ENCODE data around the gene NCMAP.

The NCMAP gene

DNA sequence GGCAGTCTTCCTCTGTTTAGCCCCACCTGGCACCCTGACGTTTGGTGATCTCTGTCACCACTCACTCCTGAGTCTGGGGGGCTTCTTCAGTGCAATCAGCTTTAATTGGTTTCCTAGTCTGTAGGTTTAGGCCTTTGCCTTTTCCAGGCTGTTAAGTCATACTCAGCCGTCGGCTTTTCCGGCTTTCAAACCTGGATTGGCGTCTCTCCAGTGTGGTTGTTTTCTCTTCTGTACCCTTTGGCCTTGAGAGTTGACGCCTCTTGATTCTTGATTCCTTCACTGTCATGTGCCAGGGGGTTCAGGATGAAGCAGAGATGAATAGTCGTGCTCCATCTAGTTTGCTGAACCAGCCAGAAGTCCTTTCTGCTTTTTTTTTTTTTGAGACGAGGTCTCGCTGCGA lies 24.9 kb downstream of the NCMAP start:
- TF ChIP-seq GATA2 (IDR thresholded peaks at IDR 0.05; ENCODE audit: low read depth, low read length) (no peak), GATA3 (IDR thresholded peaks at IDR 0.05; ENCODE audit: low read depth, low read length) (no peak)

- TF ChIP-seq GATA3 (IDR thresholded peaks at IDR 0.05; ENCODE audit: low read depth, low read length) (no peak), GATA2 (IDR thresholded peaks at IDR 0.05; ENCODE audit: low read depth, low read length) (no peak)
Observed at GRCh38 chr1:24584171-24584647, 28.3 kb downstream of the NCMAP start.

GRCh38 chr1:24586119-24586518 lies 30.2 kb downstream of the NCMAP start:
- TF ChIP-seq GATA3 (IDR thresholded peaks at IDR 0.05; ENCODE audit: low read depth, low read length) (no peak), GATA2 (IDR thresholded peaks at IDR 0.05; ENCODE audit: low read depth, low read length) (no peak)

GRCh38 chr1:24586970-24587820 lies 31.3 kb downstream of the NCMAP start:
- TF ChIP-seq GATA3 (IDR thresholded peaks at IDR 0.05; ENCODE audit: low read depth, low read length) (no peak), GATA2 (IDR thresholded peaks at IDR 0.05; ENCODE audit: low read depth, low read length) (no peak)

DNA sequence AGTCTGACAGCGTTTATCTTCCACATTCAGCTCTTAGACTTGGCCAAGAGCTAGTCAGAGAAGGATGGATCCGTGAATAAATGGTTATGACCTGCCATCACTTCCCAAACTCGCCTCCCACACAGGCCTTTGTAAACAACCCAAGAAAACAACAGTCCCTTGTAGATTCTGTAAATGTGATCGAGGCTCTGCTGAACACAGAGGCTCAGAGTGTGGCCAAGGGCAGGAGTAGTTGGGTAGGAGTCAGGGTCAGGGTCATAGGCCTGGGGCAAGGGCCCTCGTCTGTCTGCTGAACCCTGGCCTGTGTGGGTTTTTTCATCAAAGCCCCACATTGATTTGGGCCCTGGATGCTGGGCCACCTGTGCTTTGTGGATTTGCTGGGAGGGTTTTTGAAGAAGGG lies 32.7 kb downstream of the NCMAP start:
- TF ChIP-seq GATA2 (IDR thresholded peaks at IDR 0.05; ENCODE audit: low read depth, low read length) (no peak), GATA3 (IDR thresholded peaks at IDR 0.05; ENCODE audit: low read depth, low read length) (no peak)

DNA sequence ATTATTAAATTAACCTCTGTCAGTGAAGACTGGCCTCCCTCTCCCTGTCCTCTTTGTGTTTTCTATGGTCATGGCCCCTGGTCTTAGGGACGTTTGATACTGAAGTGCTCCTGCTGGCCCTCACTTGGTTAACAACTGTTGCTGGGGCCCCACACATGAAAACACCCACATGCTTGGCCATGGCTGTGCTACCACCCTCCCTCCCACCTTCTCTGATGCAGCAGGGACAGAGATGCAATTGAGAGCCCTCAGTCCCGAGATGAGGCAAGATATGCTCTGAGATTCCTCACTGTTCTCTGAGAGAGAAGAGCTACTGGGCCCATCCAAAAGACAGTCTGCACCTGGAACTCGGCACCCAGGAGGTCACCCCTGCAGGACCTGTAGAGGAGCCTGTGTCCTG lies 33.3 kb downstream of the NCMAP start:
- TF ChIP-seq GATA3 (IDR thresholded peaks at IDR 0.05; ENCODE audit: low read depth, low read length), result no peak
- no peak for TF ChIP-seq GATA2 (IDR thresholded peaks at IDR 0.05; ENCODE audit: low read depth, low read length)

GRCh38 chr1:24591781-24592180 lies 35.9 kb downstream of the NCMAP start:
- TF ChIP-seq GATA3 (IDR thresholded peaks at IDR 0.05; ENCODE audit: low read depth, low read length), result no peak
- no peak for TF ChIP-seq GATA2 (IDR thresholded peaks at IDR 0.05; ENCODE audit: low read depth, low read length)

GRCh38 chr1:24594328-24594598 lies 38.4 kb downstream of the NCMAP start:
- no peak for TF ChIP-seq GATA3 (IDR thresholded peaks at IDR 0.05; ENCODE audit: low read depth, low read length)
- no peak for TF ChIP-seq GATA2 (IDR thresholded peaks at IDR 0.05; ENCODE audit: low read depth, low read length)

DNA sequence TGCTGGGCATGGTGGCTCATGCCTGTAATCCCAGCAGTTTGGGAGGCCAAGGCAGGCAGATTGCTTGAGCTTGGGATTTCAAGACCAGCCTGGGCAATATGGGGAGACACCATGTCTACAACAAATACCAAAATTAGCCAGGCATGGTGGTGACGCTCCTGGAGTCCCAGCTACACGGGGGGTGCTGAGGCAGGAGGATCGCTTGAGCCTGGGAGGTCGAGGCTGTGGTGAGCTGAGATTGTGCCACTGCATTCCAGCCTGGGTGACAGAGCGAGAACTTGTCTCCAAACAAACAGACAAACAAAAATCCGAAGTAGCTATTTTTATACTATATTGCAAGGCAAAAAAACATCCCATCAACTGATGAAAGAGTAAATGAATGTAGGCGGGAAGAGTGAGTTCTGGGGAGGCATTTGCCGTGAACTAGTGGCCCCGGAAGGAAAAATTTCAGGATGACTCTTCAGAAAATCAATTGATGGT lies 40.6 kb downstream of the NCMAP start:
- TF ChIP-seq GATA2 (IDR thresholded peaks at IDR 0.05; ENCODE audit: low read depth, low read length) (no peak), GATA3 (IDR thresholded peaks at IDR 0.05; ENCODE audit: low read depth, low read length) (no peak)

GRCh38 chr1:24599265-24599664 lies 43.4 kb downstream of the NCMAP start:
- no peak for TF ChIP-seq GATA2 (IDR thresholded peaks at IDR 0.05; ENCODE audit: low read depth, low read length)
- no peak for TF ChIP-seq GATA3 (IDR thresholded peaks at IDR 0.05; ENCODE audit: low read depth, low read length)

DNA sequence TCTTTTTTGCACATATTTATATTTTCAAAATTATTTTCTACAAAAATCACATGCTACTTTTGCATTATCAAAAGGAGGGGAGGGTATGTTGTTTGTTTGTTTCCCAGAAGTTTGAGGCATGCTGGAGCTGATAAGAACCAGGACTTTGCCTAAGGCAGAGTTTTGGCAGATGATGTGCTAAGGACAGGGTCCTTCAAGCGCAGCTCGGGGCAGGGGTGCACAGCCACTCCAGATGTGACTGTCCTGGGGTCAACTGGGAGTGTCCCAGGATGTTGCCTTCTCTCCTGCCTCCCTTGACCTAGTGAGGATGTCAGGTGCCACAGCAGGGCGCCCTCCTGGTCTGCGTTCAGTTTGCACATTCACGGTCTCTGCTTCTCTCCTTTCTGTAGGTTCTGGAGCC lies 44.7 kb downstream of the NCMAP start:
- TF ChIP-seq GATA3 (IDR thresholded peaks at IDR 0.05; ENCODE audit: low read depth, low read length) (no peak), GATA2 (IDR thresholded peaks at IDR 0.05; ENCODE audit: low read depth, low read length) (no peak)

- TF ChIP-seq GATA2 (IDR thresholded peaks at IDR 0.05; ENCODE audit: low read depth, low read length) (no peak), GATA3 (IDR thresholded peaks at IDR 0.05; ENCODE audit: low read depth, low read length) (no peak)
Observed at GRCh38 chr1:24605534-24606295, 49.8 kb downstream of the NCMAP start.

- TF ChIP-seq GATA2 (IDR thresholded peaks at IDR 0.05; ENCODE audit: low read depth, low read length), result no peak
- TF ChIP-seq GATA3 (IDR thresholded peaks at IDR 0.05; ENCODE audit: low read depth, low read length), result no peak
Observed at GRCh38 chr1:24606296-24606605, 50.4 kb downstream of the NCMAP start.

- TF ChIP-seq GATA2 (IDR thresholded peaks at IDR 0.05; ENCODE audit: low read depth, low read length), result no peak
- no peak for TF ChIP-seq GATA3 (IDR thresholded peaks at IDR 0.05; ENCODE audit: low read depth, low read length)
Observed at GRCh38 chr1:24606621-24607020, 50.7 kb downstream of the NCMAP start.

GRCh38 chr1:24609949-24610517 lies 54.1 kb downstream of the NCMAP start:
- TF ChIP-seq GATA2 (IDR thresholded peaks at IDR 0.05; ENCODE audit: low read depth, low read length) (no peak), GATA3 (IDR thresholded peaks at IDR 0.05; ENCODE audit: low read depth, low read length) (no peak)

Measured in SH-SY5Y (cell line).